DMS114 treated with DMSO at 0.1 percent for 48 hours (cell line): ENCODE data around the gene MYO9B.

Source experiments
- DNase-seq: peaks from one replicate; lab custom pipeline; 2025; ENCODE audit not compliant: unreplicated experiment; lab: John Stamatoyannopoulos, UW

Gene MYO9B

GRCh38 chr19:17211547-17212446 is 136.2 kb downstream of the MYO9B start:
- no peak for DNase-seq

GRCh38 chr19:17213334-17213733 is 137.8 kb downstream of the MYO9B start:
- DNase-seq = no peak

GRCh38 chr19:17214508-17215126 is 139.0 kb downstream of the MYO9B start:
- DNase-seq = no peak

- DNase-seq = peak; percentile 85
Measured at GRCh38 chr19:17215127-17215971, 139.8 kb downstream of the MYO9B start, which contains the start of gene USE1. USE1 (plus strand) TSS chr19:17215357; CDS start chr19:17215406, 49 bp downstream.

GRCh38 chr19:17216058-17216670 is 140.6 kb downstream of the MYO9B start:
- DNase-seq = no peak

- DNase-seq = no peak
Measured at GRCh38 chr19:17219286-17219685, 143.7 kb downstream of the MYO9B start.

- no peak for DNase-seq
Measured at GRCh38 chr19:17220207-17220758, 144.7 kb downstream of the MYO9B start.

- no peak for DNase-seq
Measured at GRCh38 chr19:17225053-17225452, 149.5 kb downstream of the MYO9B start.

GRCh38 chr19:17226002-17226933 is 150.7 kb downstream of the MYO9B start, which contains the start of gene OCEL1:
OCEL1 (plus strand) TSS chr19:17226226; CDS start chr19:17226248, 22 bp downstream.
- DNase-seq = peak; percentile 96

GRCh38 chr19:17227798-17228367 is 152.3 kb downstream of the MYO9B start:
- DNase-seq = no peak

- DNase-seq = no peak
Measured at GRCh38 chr19:17229890-17230289, 154.3 kb downstream of the MYO9B start.

GRCh38 chr19:17232258-17232657 is 156.7 kb downstream of the MYO9B start:
- DNase-seq = no peak

GRCh38 chr19:17234911-17235299 is 159.3 kb downstream of the MYO9B start:
- DNase-seq = peak; percentile 43

GRCh38 chr19:17235300-17235970 is 159.9 kb downstream of the MYO9B start:
- no peak for DNase-seq

- DNase-seq = peak; percentile 56
Measured at GRCh38 chr19:17235971-17236777, 160.6 kb downstream of the MYO9B start.

GRCh38 chr19:17236811-17237543 is 161.4 kb downstream of the MYO9B start:
- DNase-seq = no peak
